Stimulated activated naive B cell treated with anti-CD40 and anti-IgM and Interleukin-4, amounts not matched to agents 10 μg/mL and 1 μg/mL and 100 μg/mL, for 72 hours (primary cell): Measurements from ENCODE around the gene PCSK6.

Experiments
- ATAC-seq, 2 donors: fragments of 150-1000 bp; cut with Tn5 transposase; replicated peaks; 2 replicates each; pipeline ENCODE4 v1.10.0; 2021; ENCODE audit warnings: moderate library complexity in 1 of 2
- DNase-seq: peaks from one replicate; pipeline ENCODE4 v3.0.0; 2021
- H3K27ac Mint-ChIP-seq: one replicate; pipeline ENCODE4 v1.8.0; 2022; ENCODE audit warnings: mild to moderate bottlenecking, mixed read lengths
- H3K27me3 Mint-ChIP-seq, 2 donors: one replicate each; pipeline ENCODE4 v1.8.0; 2022; ENCODE audit warnings: mixed read lengths in 2 of 2
- H3K36me3 Mint-ChIP-seq, 2 donors: one replicate each; pipeline ENCODE4 v1.8.0; 2022; ENCODE audit warnings: mixed read lengths in 2 of 2, mild to moderate bottlenecking in 1 of 2
- H3K4me1 Mint-ChIP-seq, 2 donors: one replicate each; pipeline ENCODE4 v1.8.0; 2022; ENCODE audit warnings: mixed read lengths in 2 of 2, mild to moderate bottlenecking in 1 of 2
- H3K4me3 Mint-ChIP-seq, 2 donors: one replicate each; pipeline ENCODE4 v1.8.0; 2022; ENCODE audit warnings: mild to moderate bottlenecking in 2 of 2, mixed read lengths in 2 of 2, moderate library complexity in 1 of 2
- H3K9me3 Mint-ChIP-seq, 2 donors: one replicate each; pipeline ENCODE4 v1.8.0; 2022; ENCODE audit warnings: mixed read lengths in 2 of 2, mild to moderate bottlenecking in 1 of 2

Gene PCSK6

GRCh38 chr15:101489599-101490407, at the start of gene PCSK6:
Gene PCSK6, minus strand, starts transcription at chr15:101489707. Its CDS starts 37 bp downstream, at chr15:101489670.
- peaks cover 4 to 11% of the 10 kb centered on the region in 2 donors for H3K4me1 Mint-ChIP-seq
- peak within 1 kb of the TSS in 1 of 2 donors; percentile 74 for H3K4me3 Mint-ChIP-seq
- no peak within 1 kb of the TSS for H3K27ac Mint-ChIP-seq
- no peak for DNase-seq
- no peaks in the 10 kb centered on the region for H3K9me3 Mint-ChIP-seq
- no peaks in the 10 kb centered on the region for H3K36me3 Mint-ChIP-seq
- peaks cover 56 to 62% of the 10 kb centered on the region in 2 donors for H3K27me3 Mint-ChIP-seq
- peak; percentile 45 to 48 for ATAC-seq

- peaks cover 0 to 2% of the 10 kb centered on the region in 2 donors for H3K9me3 Mint-ChIP-seq
- no peaks in the 10 kb centered on the region for H3K4me1 Mint-ChIP-seq
- H3K27ac Mint-ChIP-seq = no peak overlapping the region
- H3K4me3 Mint-ChIP-seq = no peak overlapping the region
- ATAC-seq (no peak), DNase-seq (no peak)
- H3K36me3 Mint-ChIP-seq = no peaks in the 10 kb centered on the region
- peaks cover 19 to 29% of the 10 kb centered on the region in 2 donors for H3K27me3 Mint-ChIP-seq
These were observed 49.5 kb upstream of the PCSK6 start for GRCh38 chr15:101538996-101539395.

- H3K4me3 Mint-ChIP-seq = no peak overlapping the region
- no peaks in the 10 kb centered on the region for H3K36me3 Mint-ChIP-seq
- DNase-seq (no peak), ATAC-seq (no peak)
- H3K4me1 Mint-ChIP-seq = no peaks in the 10 kb centered on the region
- no peak overlapping the region for H3K27ac Mint-ChIP-seq
- H3K9me3 Mint-ChIP-seq = peaks cover 0 to 2% of the 10 kb centered on the region in 2 donors
- peaks cover 15 to 22% of the 10 kb centered on the region in 2 donors for H3K27me3 Mint-ChIP-seq
These were observed 48.7 kb upstream of the PCSK6 start for GRCh38 chr15:101538177-101538576.

- no peak for DNase-seq
- Mint-ChIP-seq H3K27me3 (peaks cover 17 to 21% of the 10 kb centered on the region in 2 donors), H3K4me3 (no peak overlapping the region), H3K27ac (no peak overlapping the region), H3K9me3 (peaks cover 0 to 2% of the 10 kb centered on the region in 2 donors), H3K4me1 (no peaks in the 10 kb centered on the region), H3K36me3 (no peaks in the 10 kb centered on the region)
- ATAC-seq = no peak
These were observed 48.1 kb upstream of the PCSK6 start for GRCh38 chr15:101537483-101538080.

- Mint-ChIP-seq H3K27ac (no peak overlapping the region), H3K27me3 (peaks cover 20 to 23% of the 10 kb centered on the region in 2 donors), H3K4me3 (no peak overlapping the region), H3K4me1 (no peaks in the 10 kb centered on the region), H3K36me3 (no peaks in the 10 kb centered on the region), H3K9me3 (peaks cover 0 to 2% of the 10 kb centered on the region in 2 donors)
- ATAC-seq = no peak
- DNase-seq = no peak
These were observed 47.4 kb upstream of the PCSK6 start for GRCh38 chr15:101536875-101537405.

GRCh38 chr15:101536166-101536874, 46.8 kb upstream of the PCSK6 start:
- Mint-ChIP-seq H3K27ac (no peak overlapping the region), H3K9me3 (peaks cover 0 to 2% of the 10 kb centered on the region in 2 donors), H3K4me1 (no peaks in the 10 kb centered on the region), H3K36me3 (no peaks in the 10 kb centered on the region), H3K27me3 (peaks cover 20 to 23% of the 10 kb centered on the region in 2 donors), H3K4me3 (no peak overlapping the region)
- ATAC-seq = no peak
- no peak for DNase-seq

GRCh38 chr15:101535170-101535902, 45.8 kb upstream of the PCSK6 start:
- H3K27ac Mint-ChIP-seq = no peak overlapping the region
- peaks cover 0 to 2% of the 10 kb centered on the region in 2 donors for H3K9me3 Mint-ChIP-seq
- DNase-seq (no peak), ATAC-seq (no peak)
- no peaks in the 10 kb centered on the region for H3K36me3 Mint-ChIP-seq
- peaks cover 17 to 23% of the 10 kb centered on the region in 2 donors for H3K27me3 Mint-ChIP-seq
- no peaks in the 10 kb centered on the region for H3K4me1 Mint-ChIP-seq
- no peak overlapping the region for H3K4me3 Mint-ChIP-seq

- Mint-ChIP-seq H3K4me3 (no peak overlapping the region), H3K27ac (no peak overlapping the region), H3K9me3 (peaks cover 0 to 2% of the 10 kb centered on the region in 2 donors), H3K36me3 (no peaks in the 10 kb centered on the region), H3K4me1 (no peaks in the 10 kb centered on the region), H3K27me3 (peaks cover 17 to 23% of the 10 kb centered on the region in 2 donors)
- ATAC-seq = no peak
- no peak for DNase-seq
These were observed 45.0 kb upstream of the PCSK6 start for GRCh38 chr15:101534376-101534970.

- Mint-ChIP-seq H3K4me1 (no peaks in the 10 kb centered on the region), H3K27me3 (peaks cover 17 to 23% of the 10 kb centered on the region in 2 donors), H3K27ac (no peak overlapping the region), H3K4me3 (no peak overlapping the region), H3K9me3 (no peaks in the 10 kb centered on the region), H3K36me3 (no peaks in the 10 kb centered on the region)
- no peak for DNase-seq
- no peak for ATAC-seq
These were observed 44.0 kb upstream of the PCSK6 start for GRCh38 chr15:101533371-101534140.

GRCh38 chr15:101532865-101533264, 43.4 kb upstream of the PCSK6 start:
- H3K4me3 Mint-ChIP-seq = no peak overlapping the region
- no peak for DNase-seq
- peaks cover 21 to 23% of the 10 kb centered on the region in 2 donors for H3K27me3 Mint-ChIP-seq
- no peak overlapping the region for H3K27ac Mint-ChIP-seq
- no peak for ATAC-seq
- no peaks in the 10 kb centered on the region for H3K36me3 Mint-ChIP-seq
- no peaks in the 10 kb centered on the region for H3K9me3 Mint-ChIP-seq
- H3K4me1 Mint-ChIP-seq = no peaks in the 10 kb centered on the region

GRCh38 chr15:101531170-101531569, 41.7 kb upstream of the PCSK6 start:
- Mint-ChIP-seq H3K4me3 (no peak overlapping the region), H3K27ac (no peak overlapping the region), H3K36me3 (no peaks in the 10 kb centered on the region), H3K9me3 (no peaks in the 10 kb centered on the region), H3K27me3 (peaks cover 23 to 24% of the 10 kb centered on the region in 2 donors), H3K4me1 (no peaks in the 10 kb centered on the region)
- ATAC-seq (no peak), DNase-seq (no peak)

- Mint-ChIP-seq H3K4me3 (no peak overlapping the region), H3K36me3 (no peaks in the 10 kb centered on the region), H3K4me1 (no peaks in the 10 kb centered on the region), H3K27me3 (peaks cover 18 to 21% of the 10 kb centered on the region in 2 donors), H3K27ac (no peak overlapping the region), H3K9me3 (no peaks in the 10 kb centered on the region)
- no peak for ATAC-seq
- DNase-seq = no peak
These were observed 40.9 kb upstream of the PCSK6 start for GRCh38 chr15:101530224-101530958.
